HepG2 (cell line): Measurements from ENCODE around the gene MRPL37. TPM values are rescaled to one million over a fixed set of nuclear protein-coding genes. Genes with fewer than 3 reads are reported as not detected.

Experiments
- BRD4 ChIP-seq: sonication (generic); formaldehyde crosslinking; IDR thresholded peaks from 2 replicates; pipeline ENCODE4 v1.4.0; 2020; ENCODE audit warnings: missing genetic modification reagents
- FOXA1 ChIP-seq, 2 experiments: fragments of 450-650 bp in 1 of 2; sonication (generic) in 1 of 2; formaldehyde crosslinking in 1 of 2; IDR thresholded peaks; 2 replicates each; pipeline versions ENCODE4 v1.4.0 to v1.6.1; 2016 to 2020; ENCODE audit warnings: missing genetic modification reagents in 1 of 2
- GZF1 ChIP-seq: sonication (generic); formaldehyde crosslinking; IDR thresholded peaks from 2 replicates; pipeline ENCODE4 v1.5.1; 2020; ENCODE audit warnings: mild to moderate bottlenecking, missing genetic modification reagents
- HNRNPUL1 ChIP-seq: fragments of 200-400 bp; formaldehyde crosslinking; IDR thresholded peaks from 2 replicates; pipeline ENCODE4 v1.6.1; 2017; ENCODE audit warnings: low read depth, mild to moderate bottlenecking, low read length, moderate library complexity
- ISL2 ChIP-seq: sonication (generic); formaldehyde crosslinking; IDR thresholded peaks from 2 replicates; pipeline ENCODE4 v1.5.0; 2020; ENCODE audit warnings: missing genetic modification reagents
- MLXIP ChIP-seq: sonication (generic); formaldehyde crosslinking; IDR thresholded peaks from 2 replicates; pipeline ENCODE4 v1.9.0; 2021; ENCODE audit warnings: missing genetic modification reagents, borderline replicate concordance
- NPAS2 ChIP-seq: sonication (generic); formaldehyde crosslinking; IDR thresholded peaks from 2 replicates; pipeline ENCODE4 v1.8.0; 2022; ENCODE audit warnings: mild to moderate bottlenecking, missing genetic modification reagents, borderline replicate concordance
- PLRG1 ChIP-seq: fragments of 450-650 bp; conservative IDR thresholded peaks from 2 replicates; pipeline ENCODE4 v1.6.1; 2016
- SAP130 ChIP-seq: IDR thresholded peaks from 2 replicates; pipeline ENCODE4 v1.6.1; 2016; ENCODE audit warnings: low read depth
- SP140L ChIP-seq: sonication (generic); formaldehyde crosslinking; IDR thresholded peaks from 2 replicates; pipeline ENCODE4 v1.4.0; 2020; ENCODE audit warnings: missing genetic modification reagents, borderline replicate concordance
- TEAD3 ChIP-seq: optimal IDR thresholded peaks from 2 replicates; pipeline ENCODE3; 2016; ENCODE audit warnings: borderline replicate concordance
- ZFP1 ChIP-seq: IDR thresholded peaks from 2 replicates; pipeline ENCODE4 v1.6.1; 2016
- ZFP36L1 ChIP-seq: sonication (generic); formaldehyde crosslinking; IDR thresholded peaks from 2 replicates; pipeline ENCODE4 v1.8.0; 2022; ENCODE audit warnings: mild to moderate bottlenecking, missing genetic modification reagents, moderate library complexity
- ZNF101 ChIP-seq: sonication (generic); formaldehyde crosslinking; IDR thresholded peaks from 2 replicates; pipeline ENCODE4 v1.4.0; 2020; ENCODE audit warnings: mild to moderate bottlenecking, low read depth, missing genetic modification reagents, borderline replicate concordance
- ZNF224 ChIP-seq: sonication (generic); formaldehyde crosslinking; IDR thresholded peaks from 2 replicates; pipeline ENCODE4 v1.5.0; 2020; ENCODE audit warnings: mild to moderate bottlenecking, missing genetic modification reagents
- ZNF230 ChIP-seq: sonication (generic); formaldehyde crosslinking; IDR thresholded peaks from 2 replicates; pipeline ENCODE4 v1.4.0; 2020; ENCODE audit warnings: mild to moderate bottlenecking, missing genetic modification reagents
- polyA plus RNA-seq, 8 experiments: library from polyadenylated mRNA; depleted of rRNA in 3 of 8; stranded (reverse) in 7 of 8; unstranded in 1 of 8; fragments of >200 nt; fragmentation: Illumina TruSeq in 4 of 8; extraction: Trizol in 4 of 8; gene quantifications; 2 replicates each; pipeline versions ENCODE4 v1.2.1 to v1.2.3, GENCODE V29; 2011 to 2016; ENCODE audit warnings: low read depth in 4 of 8, missing spikeins in 1 of 8, mixed read lengths in 1 of 8; ENCODE audit not compliant: insufficient read depth in 1 of 8
- total RNA-seq, 5 experiments: library from RNA; depleted of rRNA; stranded (reverse); fragments of >200 nt; fragmentation: Illumina TruSeq; extraction: Trizol; gene quantifications; 2 replicates each; pipeline ENCODE4 v1.2.3, GENCODE V29; 2016; ENCODE audit warnings: low read depth in 1 of 5
- TF ChIP-seq, protein P1 (sequence below): sonication (generic); formaldehyde crosslinking; IDR thresholded peaks from 2 replicates; pipeline ENCODE4 v1.8.1; 2023; ENCODE audit warnings: mild to moderate bottlenecking, moderate library complexity, missing genetic modification reagents
- TF ChIP-seq, protein P2 (sequence below): IDR thresholded peaks from 2 replicates; pipeline ENCODE4 v1.6.1; 2016; ENCODE audit warnings: missing compliant biosample characterization, missing genetic modification reagents, borderline replicate concordance
- TF ChIP-seq, protein P3 (sequence below), 2 experiments: sonication (generic) in 1 of 2; formaldehyde crosslinking in 1 of 2; IDR thresholded peaks; 2 replicates each; pipeline versions ENCODE4 v1.4.0 to v1.6.1; 2016 to 2020; ENCODE audit warnings: borderline replicate concordance in 1 of 2, low read depth in 1 of 2, mild to moderate bottlenecking in 1 of 2, missing genetic modification reagents in 1 of 2

MRPL37 gene
- total and polyA plus RNA-seq, 2 of the 13 experiments (the other 11 are each of a cell fraction or from before 2014, with no cell fraction given) = 31.7 to 127 TPM

DNA sequence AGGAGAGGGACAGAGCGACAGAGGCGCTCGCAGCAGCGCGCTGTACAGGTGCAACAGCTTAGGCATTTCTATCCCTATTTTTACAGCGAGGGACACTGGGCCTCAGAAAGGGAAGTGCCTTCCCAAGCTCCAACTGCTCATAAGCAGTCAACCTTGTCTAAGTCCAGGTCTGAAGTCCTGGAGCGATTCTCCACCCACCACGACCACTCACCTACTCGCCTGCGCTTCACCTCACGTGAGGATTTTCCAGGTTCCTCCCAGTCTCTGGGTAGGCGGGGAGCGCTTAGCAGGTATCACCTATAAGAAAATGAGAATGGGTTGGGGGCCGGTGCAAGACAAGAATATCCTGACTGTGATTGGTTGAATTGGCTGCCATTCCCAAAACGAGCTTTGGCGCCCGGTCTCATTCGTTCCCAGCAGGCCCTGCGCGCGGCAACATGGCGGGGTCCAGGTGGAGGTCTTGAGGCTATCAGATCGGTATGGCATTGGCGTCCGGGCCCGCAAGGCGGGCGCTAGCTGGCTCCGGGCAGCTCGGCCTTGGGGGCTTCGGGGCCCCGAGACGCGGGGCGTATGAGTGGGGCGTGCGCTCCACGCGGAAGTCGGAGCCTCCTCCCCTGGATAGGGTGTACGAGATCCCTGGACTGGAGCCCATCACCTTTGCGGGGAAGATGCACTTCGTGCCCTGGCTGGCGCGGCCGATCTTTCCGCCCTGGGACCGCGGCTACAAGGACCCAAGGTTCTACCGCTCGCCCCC, at the start of gene MRPL37, which contains the start of gene CYB5RL (continued):
- TF ChIP-seq MLXIP (0 out of 2 replicates have a peak, but pooled peaks have one; percentile 42), ZFP1 (no peak; the same call in 1 of the 2 replicates), FOXA1 (IDR thresholded peaks at IDR 0.05) (no peak), FOXA1 (CRISPR knock-in tag; IDR thresholded peaks at IDR 0.05) (no peak), ZNF101 (CRISPR knock-in tag) (no peak), SP140L (CRISPR knock-in tag) (no peak), SAP130 (CRISPR knock-in tag) (peak; percentile 80), ISL2 (CRISPR knock-in tag) (peak; percentile 54; the same call in 1 of the 2 replicates), BRD4 (CRISPR knock-in tag) (peak; percentile 82; the same call in 1 of the 2 replicates), TEAD3 (CRISPR knock-in tag) (peak; percentile 44), ZFP36L1 (no peak), NPAS2 (CRISPR knock-in tag) (no peak), ZNF230 (CRISPR knock-in tag) (0 out of 2 replicates have a peak, but pooled peaks have one; percentile 42), GZF1 (CRISPR knock-in tag) (no peak), HNRNPUL1 (no peak), PLRG1 (no peak), ZNF224 (CRISPR knock-in tag) (no peak)
- TF ChIP-seq, protein P1, sequence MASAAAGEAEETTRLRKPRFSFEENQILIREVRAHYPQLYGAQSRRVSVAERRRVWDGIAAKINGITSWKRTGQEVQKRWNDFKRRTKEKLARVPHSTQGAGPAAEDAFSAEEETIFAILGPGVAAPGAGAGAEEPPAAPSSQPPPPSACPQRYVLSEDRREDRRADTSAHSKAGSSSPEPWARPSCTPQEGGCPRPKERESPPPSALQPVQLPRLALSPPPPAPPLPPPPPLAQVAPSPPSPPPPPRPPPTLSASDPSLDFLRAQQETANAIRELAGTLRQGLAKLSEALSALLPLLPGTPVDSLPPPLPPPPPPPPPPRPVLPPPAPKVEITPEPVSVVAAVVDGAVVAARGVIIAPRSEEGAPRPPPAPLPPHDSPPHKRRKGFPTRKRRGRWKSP (CRISPR knock-in tag) = peak; percentile 81
- TF ChIP-seq, protein P2, sequence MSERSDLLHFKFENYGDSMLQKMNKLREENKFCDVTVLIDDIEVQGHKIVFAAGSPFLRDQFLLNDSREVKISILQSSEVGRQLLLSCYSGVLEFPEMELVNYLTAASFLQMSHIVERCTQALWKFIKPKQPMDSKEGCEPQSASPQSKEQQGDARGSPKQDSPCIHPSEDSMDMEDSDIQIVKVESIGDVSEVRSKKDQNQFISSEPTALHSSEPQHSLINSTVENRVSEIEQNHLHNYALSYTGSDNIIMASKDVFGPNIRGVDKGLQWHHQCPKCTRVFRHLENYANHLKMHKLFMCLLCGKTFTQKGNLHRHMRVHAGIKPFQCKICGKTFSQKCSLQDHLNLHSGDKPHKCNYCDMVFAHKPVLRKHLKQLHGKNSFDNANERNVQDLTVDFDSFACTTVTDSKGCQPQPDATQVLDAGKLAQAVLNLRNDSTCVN (CRISPR knock-in tag) = no peak
- TF ChIP-seq, protein P3, sequence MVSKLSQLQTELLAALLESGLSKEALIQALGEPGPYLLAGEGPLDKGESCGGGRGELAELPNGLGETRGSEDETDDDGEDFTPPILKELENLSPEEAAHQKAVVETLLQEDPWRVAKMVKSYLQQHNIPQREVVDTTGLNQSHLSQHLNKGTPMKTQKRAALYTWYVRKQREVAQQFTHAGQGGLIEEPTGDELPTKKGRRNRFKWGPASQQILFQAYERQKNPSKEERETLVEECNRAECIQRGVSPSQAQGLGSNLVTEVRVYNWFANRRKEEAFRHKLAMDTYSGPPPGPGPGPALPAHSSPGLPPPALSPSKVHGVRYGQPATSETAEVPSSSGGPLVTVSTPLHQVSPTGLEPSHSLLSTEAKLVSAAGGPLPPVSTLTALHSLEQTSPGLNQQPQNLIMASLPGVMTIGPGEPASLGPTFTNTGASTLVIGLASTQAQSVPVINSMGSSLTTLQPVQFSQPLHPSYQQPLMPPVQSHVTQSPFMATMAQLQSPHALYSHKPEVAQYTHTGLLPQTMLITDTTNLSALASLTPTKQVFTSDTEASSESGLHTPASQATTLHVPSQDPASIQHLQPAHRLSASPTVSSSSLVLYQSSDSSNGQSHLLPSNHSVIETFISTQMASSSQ (IDR thresholded peaks at IDR 0.05; ENCODE audit: low read depth) = no peak
- TF ChIP-seq, protein P3 (CRISPR knock-in tag; IDR thresholded peaks at IDR 0.05; ENCODE audit: borderline replicate concordance) = peak; percentile 21; the same call in 1 of the 2 replicates
